GM21447 (cell line): ENCODE measurements around the gene CDH2.

Experiments used
- ATAC-seq: cut with Tn5 transposase; IDR thresholded peaks from one replicate; pipeline ENCODE4 v1.9.1; 2021; ENCODE audit not compliant: unreplicated experiment

The CDH2 gene

DNA sequence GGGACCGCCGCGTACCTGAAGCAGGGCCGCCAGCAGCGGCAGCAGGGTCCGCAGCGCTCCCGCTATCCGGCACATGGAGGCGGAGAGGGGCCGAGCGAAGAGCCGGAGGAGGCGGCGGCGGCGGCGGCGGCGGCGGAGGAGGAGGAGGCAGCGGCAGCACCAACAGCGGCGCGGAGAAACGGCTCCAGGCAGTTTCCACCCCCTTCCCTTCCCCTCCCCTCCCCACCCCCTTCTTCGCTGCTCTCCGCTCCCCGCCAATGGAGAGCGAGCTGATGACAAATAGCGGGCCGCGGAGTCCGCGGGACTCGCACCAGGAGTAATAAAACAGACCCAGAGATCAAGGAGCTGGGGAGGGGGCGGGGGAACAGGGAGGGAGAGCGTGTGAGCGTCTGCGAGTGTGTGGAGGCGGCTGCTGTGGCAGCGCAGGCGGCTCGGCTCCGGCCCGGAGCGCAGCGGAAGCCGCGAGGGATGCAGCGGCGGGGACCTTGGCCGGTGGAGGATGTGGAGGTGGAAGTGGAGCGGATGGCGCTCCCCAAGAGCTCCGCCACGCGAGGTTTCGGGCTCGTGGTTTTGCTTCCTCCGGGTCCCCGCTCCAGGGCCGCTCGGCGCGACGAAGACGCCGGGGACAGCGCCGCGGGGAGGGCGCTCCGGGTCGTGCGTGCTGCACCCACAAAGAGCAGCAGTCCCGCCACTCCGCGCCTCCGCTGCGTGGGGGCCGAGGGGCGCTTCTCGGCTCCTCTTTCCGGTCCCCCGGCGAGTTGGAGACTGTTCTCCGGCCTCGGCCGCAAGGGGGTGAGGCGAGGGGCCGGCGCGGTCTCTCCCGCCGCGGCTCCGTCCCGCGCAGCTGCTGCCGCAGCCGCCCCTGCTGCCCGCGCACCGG is at the start of gene CDH2:
TSS of gene CDH2 (minus strand) at position 183 of the 880 bp plus-strand sequence. CDS start at position 75, 108 bp downstream.
- ATAC-seq: no peak

DNA sequence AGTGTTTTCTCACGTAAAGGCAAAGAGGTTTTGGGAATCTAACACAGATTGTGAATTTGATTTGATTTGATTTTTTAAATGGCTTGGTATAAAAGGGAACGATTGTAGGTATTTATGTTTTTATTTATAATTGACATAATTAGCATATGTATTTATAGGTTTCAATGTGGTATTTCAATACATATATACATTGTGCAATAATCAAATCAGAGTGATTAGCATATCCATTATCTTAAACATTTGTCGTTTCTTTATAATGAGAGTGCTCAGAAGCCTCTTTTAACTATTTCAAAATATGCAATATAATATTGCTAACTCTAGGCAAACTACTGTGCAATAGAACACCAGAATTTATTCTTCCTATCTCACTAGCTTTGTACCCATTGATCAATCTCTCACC is 35.1 kb upstream of the CDH2 start:
- ATAC-seq: no peak

DNA sequence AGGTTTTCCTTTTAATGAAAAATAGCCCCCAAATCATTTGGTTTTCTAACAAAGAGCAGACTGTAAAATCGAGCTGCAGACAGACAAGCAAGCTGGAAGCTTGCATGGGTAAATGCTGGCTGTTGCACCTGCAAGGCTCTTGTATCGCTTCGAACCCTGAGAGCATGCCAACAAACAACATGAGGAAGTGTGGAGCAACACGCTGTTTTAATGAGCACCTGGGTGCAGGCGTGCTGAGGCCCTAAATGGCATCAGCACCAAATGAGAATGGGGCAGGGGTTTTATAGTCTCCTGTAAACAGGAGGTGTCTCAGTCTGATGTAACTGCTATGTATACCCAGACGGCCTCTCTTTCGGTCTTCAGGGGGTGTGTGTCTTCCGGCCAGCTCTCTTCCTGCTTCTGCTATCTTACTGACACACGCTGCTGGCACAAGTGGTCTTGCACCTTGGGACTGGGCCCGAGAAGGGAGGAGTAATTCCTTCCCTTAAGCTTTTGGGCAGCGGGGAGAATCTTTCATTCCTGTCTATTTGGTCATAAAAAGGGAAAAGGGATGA is 31.9 kb upstream of the CDH2 start:
- ATAC-seq: no peak

DNA sequence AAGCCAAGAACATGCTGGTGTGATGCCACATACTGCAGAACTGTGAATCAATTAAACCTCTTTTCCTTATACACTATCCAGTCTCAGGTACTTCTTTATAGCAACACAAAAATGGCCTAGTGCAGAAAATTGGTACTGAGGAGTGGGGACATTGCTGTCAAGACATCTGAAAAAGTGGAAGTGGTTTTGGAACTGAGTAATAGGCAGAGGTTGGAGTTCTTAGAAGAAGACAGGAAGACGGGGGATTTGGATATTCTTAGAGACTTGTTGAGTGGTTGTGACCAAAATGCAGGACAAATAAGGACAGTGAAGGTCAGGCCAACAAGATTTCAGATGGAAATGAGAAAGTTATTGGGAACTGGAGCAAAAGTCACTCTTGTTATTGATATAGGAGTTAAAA is 31.3 kb upstream of the CDH2 start:
- ATAC-seq: no peak

DNA sequence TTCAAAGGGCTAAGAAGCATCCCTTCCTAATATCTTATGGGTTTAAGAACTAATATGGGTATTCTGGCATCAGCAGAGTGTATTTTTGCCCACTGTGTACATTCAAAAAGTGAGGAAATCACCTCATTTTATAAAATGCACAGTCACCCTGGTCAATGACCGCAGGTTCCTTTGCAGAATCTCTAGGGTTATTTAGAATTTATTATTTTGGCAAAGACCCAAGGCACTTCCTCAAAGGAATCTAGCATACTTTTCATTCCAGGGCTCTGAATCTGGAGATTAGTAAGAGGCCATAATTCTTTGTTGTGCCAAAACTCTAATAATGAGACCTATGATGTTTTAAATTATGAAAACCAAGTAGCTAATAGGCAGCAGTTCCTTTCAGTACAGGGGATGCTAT is 27.2 kb upstream of the CDH2 start:
- no peak for ATAC-seq

DNA sequence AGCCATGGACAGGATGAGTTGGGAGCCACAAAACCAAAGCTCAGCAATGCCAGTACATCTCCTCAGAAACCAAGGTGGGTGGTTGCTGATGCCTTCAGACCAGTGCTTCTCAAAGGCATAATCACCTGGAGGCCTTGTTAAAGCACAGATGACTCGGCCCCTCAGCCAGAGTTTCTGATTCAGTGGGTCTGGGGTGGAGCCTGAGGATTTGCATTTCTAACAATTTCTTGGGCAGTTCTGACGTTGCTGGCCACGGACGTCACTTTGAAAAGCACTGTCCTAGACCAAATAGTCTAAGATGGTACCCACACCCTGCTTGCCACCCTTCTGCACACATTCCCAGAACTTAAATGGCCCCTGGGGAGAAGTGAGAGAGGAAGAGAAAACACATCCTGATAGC is 24.1 kb upstream of the CDH2 start:
- no peak for ATAC-seq

DNA sequence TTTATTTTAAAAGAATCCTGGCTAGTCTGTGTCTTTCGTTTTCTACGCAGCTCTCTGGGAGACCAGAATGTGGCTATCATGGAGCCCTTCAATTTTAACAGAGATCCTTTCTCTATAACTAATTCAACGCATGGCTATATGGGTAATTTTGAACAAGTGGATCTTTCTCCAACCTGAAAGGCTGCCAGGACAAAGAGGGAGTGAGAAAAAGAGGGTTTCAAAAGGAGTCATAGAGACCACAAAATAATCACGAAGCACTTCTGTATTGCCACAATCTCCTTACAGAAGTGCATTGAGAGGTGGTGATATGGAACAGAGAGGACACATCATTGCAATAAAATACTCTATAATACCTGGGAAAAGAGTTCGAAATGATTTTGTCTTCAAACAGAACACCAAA is 21.7 kb upstream of the CDH2 start:
- no peak for ATAC-seq

DNA sequence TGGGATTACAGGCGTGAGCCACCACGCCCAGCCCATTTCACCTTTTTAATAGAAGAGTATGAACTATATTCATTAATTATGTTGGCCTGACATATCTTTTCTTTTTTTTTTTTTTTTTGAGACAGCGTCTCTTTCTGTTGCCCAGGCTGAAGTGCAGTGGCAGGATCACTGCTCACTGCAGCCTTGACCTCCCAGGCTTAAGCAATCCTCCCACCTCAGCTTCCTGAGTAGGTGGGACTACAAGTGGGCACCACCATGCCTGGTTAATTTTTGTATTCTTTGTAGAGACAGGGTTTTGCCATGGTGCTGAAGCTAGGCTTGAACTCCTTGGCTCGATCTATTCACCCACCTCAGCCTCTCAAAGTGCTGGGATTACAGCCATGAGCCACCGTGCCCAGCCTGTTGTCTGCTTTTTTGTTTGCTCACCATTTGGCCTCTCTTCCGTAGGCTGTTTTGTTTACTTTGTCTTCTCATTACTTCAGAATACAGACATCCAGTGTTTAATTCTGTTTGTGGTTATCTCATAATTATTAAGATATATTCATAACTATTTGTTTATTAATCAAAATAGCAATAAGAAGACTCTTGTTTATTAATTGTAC is 16.3 kb upstream of the CDH2 start:
- ATAC-seq: no peak

DNA sequence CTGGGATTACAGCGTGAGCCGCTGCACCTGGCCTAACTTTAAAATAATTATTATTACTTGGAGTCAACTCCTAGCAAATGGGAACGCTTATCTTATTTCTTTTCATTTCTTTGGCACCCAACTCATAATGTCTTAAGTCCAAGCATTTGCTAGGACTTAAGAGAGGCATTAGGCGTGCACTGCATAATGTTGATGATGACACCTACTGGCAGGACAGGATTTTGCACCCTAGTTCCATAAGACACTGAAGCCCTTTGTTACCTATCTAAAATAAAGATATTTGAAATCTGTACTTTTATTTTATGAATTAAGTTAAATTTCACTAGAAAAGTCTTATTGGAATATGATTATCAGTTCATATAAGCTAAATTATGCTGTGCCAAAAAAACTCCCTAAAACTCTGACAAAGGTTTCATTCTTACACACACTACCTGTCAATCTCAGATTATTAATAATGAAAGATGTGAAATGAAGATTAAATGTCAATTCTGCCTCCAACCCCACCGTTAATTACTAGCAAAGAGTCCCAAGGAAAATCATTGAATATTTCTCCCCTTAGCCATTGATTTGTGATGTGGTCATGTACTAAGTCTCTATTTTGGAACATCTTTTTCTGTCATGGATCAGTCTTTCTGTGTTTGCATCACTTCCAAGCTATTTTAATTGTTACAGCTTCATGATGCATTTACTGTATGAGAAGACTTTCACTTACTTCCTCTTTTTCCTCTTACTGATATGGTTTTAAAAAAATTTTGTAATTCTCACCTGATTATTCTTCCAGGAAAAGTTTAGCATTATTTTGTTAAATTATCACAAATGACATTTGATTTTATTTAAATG is 12.7 kb upstream of the CDH2 start:
- peak; percentile 65 for ATAC-seq

DNA sequence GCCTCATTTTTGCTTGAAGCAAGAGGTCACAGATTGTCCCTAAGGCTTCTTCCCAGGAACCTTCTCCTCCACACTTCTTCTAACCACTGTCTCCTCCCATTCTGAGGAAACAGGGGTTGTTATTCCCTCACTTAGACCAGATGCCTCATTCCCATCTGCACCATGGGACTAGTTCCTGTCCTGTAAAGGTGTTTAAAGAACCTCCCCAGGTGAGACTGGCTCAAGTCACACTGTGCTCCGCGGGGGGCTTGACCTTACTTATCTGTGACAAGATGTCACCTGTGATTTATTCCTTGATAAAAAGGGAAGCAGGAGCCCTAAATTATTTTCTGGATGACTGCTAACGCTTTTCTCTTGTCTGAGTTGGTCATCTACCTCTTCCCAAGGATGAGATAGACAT is 8.2 kb upstream of the CDH2 start:
- no peak for ATAC-seq

DNA sequence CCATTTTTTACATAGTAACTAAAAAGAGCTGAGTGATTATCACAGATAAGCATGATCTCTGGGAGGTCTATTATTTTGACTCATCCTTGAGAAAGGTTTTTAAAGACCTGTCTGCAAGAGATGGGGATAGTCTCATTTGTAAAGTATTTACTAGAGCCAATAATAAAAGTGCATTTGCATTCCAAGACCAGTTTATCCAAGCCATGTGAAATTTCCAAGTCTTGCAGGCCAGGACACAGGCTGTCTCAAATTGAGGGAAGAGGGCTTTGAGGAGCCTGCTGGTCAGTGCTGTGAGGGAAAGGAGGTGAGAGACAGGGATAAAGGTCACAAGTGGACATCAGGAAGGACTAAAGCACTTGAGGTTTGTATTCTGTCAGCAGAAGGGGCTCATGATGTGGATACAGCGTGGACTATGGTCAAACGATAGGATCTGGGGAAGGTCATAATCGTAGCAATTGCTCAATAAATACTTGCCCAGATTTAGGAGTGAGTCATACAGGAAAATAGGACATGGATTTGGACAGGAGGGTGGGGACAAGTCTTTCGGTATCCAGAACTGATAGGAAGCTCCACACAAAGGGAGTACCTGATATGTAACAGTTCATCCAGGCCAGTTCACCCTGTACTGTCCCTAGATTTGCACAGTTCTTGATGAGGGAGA is 6.6 kb upstream of the CDH2 start:
- ATAC-seq: no peak

DNA sequence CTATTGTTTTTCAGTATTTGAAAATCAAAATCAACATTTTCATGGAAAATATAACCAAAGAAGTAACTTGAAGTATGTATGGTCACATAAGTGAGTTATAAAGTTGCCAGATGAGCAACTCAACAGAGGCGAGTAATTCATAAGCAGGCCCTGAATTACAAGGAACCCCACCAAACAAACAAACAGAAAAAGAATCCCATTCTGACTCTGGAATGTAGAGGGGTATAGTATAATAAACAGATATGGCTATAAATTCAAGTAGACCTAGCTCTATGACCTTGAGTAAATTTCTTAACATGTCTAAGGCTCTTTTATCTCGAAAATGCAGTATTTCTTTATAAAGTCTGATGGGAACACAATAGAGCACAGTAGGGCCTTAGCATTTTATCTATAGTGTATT is 4.7 kb upstream of the CDH2 start:
- no peak for ATAC-seq

DNA sequence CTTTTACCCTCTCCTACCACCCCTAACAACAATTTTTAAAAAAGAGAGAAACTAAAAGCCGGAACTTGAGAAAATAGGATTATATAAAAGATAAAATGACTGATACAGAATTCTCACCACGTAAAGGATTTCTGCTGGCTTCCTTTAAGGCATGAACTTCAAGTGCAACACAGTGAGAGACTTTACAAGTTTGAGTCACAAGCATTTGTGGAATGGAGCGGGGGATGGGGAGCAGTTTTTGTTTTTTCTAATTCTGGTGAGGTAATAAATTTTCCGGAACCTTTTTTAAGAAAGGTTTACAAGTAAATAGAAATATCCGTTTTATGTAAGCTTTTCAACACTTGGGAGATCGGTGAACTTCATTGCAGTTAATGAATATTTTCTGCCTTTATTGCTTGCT is 1.8 kb upstream of the CDH2 start:
- ATAC-seq: no peak

DNA sequence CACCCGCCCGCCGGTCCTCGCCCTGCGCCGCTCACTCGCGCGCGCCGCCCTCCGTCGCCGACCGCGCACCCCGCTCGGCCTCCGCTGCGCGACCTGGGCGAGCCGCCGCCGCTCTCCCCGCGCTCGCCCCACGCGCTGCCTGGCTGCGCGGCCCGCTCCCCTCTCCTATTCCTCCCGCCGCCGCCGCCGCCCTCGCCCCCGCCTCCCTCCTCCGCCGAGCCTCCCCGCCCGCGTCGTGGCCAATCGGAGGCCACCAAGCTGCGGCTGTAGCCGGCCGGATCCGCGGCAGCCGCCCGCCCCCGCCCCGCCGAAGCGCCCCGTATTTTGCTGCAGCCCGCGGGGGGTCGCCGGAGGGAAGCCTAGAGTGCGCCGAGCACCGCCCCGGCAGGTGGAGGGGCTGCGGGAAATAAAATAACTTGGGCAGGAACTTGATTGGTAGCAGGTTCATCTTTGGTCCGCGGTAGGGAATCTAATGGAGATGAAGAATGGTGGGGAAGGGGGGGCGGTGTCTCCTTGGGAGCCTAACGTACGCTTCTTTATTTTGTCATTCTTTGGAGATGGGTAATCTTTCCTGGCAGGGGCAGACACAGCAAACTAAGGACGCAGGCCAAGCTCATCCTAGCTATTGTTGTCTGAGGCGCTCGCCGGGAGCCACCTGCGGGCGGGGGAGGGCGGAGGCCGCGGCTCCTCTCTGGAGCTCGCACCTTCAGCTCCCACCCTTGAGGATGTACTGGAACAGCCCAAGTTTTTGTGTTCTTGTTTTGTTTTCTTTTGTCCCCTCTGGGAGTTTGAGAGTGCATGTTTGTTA is 1.1 kb upstream of the CDH2 start:
- ATAC-seq: no peak

DNA sequence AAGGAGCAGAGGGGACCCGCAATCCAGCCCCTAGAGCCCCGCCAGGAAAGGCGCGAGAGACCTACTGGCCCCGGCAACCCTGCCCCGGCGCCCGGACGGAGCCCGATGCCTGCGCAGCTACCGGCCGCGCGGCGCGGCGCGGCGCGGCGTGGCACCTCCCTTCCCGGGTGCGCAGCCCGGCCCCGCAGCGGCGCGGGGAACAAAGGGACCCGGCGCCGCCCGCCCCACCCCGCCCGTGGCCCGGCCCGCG is 307 bp downstream of the CDH2 start:
- ATAC-seq: no peak

DNA sequence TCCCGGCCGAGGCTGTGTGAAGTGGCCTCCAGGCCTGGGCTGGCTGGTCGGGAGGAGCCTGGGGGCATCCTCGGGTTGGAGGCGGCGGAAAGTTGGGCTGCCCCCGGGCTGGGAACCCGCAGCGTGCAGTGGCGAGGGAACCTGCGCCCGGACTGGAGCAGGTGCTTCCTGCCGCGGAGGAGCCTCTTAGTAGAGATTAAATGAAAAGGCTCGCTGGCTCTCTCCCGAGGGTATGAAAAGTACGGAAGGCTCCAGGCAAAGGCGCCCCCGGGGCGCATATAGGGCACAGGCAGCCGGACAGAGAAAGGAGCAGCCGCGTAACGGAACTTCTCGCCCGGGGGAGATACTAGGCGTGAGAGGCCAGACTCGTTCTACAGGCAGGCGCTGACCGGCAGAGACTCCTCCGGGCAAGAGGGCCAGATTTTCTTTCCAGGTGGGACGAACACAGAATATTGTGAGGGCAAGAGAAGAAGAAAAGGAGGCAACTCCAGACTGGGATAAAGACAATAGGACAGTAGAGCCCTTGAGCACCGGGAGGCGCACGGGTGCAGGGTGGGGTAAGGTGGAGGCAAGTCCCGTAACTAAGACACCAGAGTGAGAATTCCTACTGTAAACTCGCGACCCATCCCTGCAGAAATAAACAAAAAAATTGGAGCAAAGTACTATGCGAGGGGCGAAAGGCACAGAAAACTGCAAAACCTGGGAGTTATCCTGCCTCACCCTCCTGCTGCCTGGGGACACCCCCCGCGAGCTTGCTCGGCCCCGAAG is 816 bp downstream of the CDH2 start:
- ATAC-seq: no peak

DNA sequence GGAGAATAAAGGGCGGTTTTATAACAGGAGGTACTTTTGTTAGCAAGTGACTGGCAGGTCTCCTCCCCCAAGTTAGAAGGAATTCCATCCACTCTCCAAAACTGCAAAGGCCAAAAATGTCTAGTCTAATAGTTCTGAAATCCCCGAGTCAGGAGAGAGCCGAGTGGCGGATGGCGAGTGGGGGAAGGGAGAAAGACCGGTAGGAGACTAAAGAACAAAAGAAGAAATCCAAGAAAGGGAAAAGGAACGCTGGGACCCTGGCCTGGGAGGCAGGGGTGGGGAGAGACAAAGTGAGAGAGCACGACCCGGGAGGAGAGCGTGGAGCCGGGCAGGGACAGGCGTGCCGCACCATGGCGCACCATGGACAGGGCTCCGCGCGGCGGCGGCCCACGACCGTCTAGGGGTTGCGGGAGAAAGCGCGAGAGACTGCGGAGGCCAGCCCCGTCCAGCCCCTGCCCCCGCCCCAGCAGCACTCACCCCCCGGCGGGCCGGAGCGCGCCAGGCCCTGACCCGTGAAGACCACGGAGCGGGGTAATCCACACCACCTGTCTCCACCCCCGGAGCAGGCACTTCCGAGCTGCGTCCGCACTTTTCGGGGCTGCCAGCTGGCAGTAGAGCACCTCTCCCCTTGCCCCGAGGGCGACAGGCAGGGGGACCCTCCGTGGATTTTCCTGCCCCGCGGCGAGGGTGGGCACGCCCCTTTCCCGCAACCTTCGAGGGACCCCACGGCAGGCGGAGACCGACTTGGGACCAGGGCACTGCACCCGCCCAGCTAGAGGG is 1.6 kb downstream of the CDH2 start:
- ATAC-seq: no peak

DNA sequence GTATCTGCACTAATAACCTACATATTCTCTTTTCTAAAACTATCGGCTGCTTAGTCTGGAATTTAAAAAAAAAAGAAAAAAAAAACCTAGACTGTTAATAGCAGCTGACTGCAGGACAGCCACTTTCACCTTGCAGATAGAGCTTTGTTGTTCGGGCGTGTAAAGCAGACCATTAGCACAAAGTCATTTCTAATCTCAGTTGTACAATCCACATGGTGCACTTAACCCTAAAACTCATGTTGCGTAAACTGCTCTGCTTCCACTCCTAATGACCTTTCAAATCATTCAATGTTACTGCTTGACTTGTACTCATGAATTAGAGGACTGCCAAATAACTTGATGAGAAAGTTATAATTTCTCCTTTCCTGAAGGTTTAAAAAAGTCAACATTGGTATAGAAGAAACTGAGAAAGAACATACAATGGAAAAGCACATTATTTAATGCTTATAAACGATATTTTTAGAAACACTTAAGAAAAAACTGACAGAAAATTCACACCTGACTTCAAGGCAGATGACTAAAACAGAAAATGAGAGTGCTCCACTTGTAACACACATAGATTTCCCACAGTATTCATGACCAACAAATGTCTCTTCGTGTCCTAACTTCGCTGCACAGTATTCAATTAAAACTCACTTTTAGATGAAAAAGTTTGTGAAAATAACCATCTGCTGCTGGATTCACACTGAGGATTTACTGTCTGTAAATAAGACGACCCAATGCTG is 2.6 kb downstream of the CDH2 start:
- no peak for ATAC-seq
